GM06990 (cell line): ENCODE measurements around the gene FAM228A.

ENCODE experiments used
- DNase-seq: peaks from one replicate; pipeline ENCODE4 v3.0.0-alpha.2; 2011; ENCODE audit not compliant: insufficient read length; ENCODE audit errors: extremely low read depth
- H3K27me3 ChIP-seq: replicated peaks from 2 replicates; pipeline ENCODE4 v1.6.0; 2011; ENCODE audit warnings: low read length; ENCODE audit not compliant: control insufficient read depth, insufficient read depth
- H3K36me3 ChIP-seq: 2 replicates; pipeline ENCODE4 v1.5.1; 2011; ENCODE audit warnings: low read length; ENCODE audit not compliant: control insufficient read depth, insufficient read depth
- H3K4me3 ChIP-seq: replicated peaks from 2 replicates; pipeline ENCODE4 v1.5.1; 2011; ENCODE audit warnings: low read depth, mild to moderate bottlenecking, control low read depth, low read length
- TF ChIP-seq, protein P1 (sequence below): IDR thresholded peaks from 2 replicates; pipeline ENCODE4 v1.5.1; 2011; ENCODE audit warnings: low read length, control low read depth, mild to moderate bottlenecking, inconsistent platforms; ENCODE audit not compliant: insufficient read depth, poor library complexity, severe bottlenecking

Gene FAM228A

DNA sequence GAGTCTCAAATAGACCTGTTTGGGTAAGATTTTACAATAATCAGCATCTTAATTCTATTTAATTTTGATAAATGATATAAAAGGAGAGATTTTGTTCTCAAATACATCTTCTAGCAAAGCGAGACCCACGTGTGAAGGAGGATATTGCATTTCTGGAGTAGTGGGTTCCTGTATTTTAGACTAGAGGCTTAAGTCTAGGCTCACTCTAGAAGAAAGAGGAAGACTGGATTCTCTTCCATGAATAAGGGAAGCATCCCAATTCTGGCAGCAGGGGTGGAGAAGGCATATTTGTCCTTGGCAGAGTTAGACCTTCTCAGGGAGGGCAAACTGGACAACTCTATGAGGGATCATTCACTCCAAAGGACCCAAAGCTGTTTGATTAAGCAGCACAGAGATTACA, 11.3 kb upstream of the FAM228A start:
- DNase-seq, result no peak
- H3K27me3 ChIP-seq, result no peaks in the 10 kb centered on the region
- H3K36me3 ChIP-seq, result no peaks in the 10 kb centered on the region
- TF ChIP-seq, protein P1, sequence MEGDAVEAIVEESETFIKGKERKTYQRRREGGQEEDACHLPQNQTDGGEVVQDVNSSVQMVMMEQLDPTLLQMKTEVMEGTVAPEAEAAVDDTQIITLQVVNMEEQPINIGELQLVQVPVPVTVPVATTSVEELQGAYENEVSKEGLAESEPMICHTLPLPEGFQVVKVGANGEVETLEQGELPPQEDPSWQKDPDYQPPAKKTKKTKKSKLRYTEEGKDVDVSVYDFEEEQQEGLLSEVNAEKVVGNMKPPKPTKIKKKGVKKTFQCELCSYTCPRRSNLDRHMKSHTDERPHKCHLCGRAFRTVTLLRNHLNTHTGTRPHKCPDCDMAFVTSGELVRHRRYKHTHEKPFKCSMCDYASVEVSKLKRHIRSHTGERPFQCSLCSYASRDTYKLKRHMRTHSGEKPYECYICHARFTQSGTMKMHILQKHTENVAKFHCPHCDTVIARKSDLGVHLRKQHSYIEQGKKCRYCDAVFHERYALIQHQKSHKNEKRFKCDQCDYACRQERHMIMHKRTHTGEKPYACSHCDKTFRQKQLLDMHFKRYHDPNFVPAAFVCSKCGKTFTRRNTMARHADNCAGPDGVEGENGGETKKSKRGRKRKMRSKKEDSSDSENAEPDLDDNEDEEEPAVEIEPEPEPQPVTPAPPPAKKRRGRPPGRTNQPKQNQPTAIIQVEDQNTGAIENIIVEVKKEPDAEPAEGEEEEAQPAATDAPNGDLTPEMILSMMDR, result no peak
- no peak overlapping the region for H3K4me3 ChIP-seq

DNA sequence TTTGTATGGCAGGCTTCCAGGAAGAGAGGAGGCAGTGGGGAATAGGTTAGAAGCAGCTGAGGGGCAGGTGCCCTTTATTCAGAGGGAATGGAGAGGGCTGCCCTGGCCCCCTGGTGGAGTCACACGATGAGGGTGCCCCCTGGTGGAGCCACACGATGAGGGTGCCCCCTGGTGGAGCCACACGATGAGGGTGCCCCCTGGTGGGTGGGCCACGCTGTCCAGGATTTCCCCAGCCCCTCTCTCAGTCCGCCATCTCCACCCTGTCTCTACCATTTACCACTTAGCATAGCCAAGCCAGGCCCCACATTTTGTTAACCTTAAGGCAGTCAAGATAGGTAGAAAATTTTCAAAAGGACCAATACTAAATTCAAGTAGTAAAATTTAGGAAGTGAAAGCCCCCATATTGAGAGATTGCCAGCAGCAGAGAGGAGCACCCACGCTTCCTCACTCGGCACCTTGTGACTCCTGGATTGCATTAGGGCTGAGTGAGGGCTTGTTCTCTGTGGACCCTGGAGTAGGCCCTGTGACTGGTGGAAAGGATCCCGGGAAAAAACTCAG, 10.4 kb upstream of the FAM228A start:
- H3K27me3 ChIP-seq, result no peaks in the 10 kb centered on the region
- TF ChIP-seq, protein P1, result peak; percentile 98
- no peaks in the 10 kb centered on the region for H3K36me3 ChIP-seq
- DNase-seq, result peak; percentile 63
- no peak overlapping the region; the same call in 1 of the 2 replicates for H3K4me3 ChIP-seq

DNA sequence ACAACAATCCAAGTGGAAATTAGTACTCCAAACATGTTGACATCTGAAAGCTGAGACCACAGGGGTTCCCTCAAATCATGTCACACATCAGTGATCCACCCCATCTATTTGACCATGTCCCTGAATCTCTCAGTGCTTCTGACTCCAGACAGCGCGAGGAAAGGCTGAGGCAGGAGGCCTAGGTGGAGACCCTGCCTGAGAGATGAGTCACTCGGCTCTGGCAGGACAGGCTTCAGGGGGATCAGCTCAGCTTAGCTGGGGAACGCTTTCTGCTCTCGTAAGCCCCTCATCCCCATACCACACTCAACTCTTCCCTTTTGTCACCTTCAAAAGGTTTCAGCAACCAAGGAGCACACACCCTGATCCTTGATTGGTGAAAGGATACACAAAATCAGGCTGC, 5.8 kb upstream of the FAM228A start:
- Histone ChIP-seq H3K4me3 (no peak overlapping the region), H3K36me3 (no peaks in the 10 kb centered on the region), H3K27me3 (no peaks in the 10 kb centered on the region)
- TF ChIP-seq, protein P1, result no peak
- DNase-seq, result no peak

DNA sequence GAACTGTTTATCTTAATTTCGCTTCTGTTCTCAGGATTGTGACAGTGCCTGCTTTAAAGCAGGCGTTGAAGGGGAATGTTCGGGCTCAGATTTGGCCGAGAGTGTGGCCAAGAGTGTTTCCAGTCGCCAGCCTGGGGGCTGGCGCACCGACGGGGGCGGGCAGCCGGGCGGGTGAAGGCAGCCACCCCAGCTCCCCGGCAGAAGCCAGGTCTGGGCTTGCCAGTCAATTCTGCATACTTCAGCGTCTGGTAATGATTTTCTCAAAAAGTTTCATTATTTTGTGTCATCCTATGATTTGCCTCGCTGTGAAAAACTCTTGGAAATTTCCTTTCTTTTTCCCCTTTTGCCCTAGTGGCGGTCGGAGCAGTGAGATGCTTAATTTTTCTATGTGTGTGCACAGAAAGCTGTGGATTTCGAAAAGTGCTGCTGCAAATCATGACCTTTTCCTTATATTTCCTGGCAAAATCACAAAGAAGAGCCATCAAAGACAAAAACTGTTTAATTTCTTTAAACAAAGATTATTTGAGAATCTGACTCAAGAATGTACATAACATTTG, 856 bp downstream of the FAM228A start:
- no peak for DNase-seq
- H3K4me3 ChIP-seq, result no peak overlapping the region

DNA sequence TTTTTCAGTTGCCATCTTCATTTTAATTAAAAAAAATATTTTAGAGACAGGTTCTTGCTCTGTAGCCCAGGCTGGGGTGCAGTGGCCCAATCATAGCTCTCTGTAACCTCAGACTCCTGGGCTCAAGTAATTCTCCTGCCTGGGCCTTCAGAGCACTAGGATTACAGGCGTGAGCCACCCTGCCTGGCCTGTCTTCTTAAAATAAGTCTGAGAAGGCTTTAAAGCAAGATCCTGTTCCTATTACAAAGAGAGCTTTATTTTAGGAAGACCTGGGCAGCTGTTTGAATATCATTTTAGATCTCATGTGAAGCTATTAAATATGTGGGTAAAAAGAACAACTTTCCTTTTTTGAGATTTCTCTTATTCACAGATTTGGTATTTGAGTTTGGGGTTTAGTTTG, 1.5 kb downstream of the FAM228A start:
- no peaks in the 10 kb centered on the region for H3K27me3 ChIP-seq
- TF ChIP-seq, protein P1, result no peak
- no peak overlapping the region for H3K4me3 ChIP-seq
- no peak for DNase-seq
- H3K36me3 ChIP-seq, result no peaks in the 10 kb centered on the region

More for the DNA sequence above, 856 bp downstream of the FAM228A start:
- H3K36me3 ChIP-seq, result no peaks in the 10 kb centered on the region
- no peaks in the 10 kb centered on the region for H3K27me3 ChIP-seq
- TF ChIP-seq, protein P1, result no peak

DNA sequence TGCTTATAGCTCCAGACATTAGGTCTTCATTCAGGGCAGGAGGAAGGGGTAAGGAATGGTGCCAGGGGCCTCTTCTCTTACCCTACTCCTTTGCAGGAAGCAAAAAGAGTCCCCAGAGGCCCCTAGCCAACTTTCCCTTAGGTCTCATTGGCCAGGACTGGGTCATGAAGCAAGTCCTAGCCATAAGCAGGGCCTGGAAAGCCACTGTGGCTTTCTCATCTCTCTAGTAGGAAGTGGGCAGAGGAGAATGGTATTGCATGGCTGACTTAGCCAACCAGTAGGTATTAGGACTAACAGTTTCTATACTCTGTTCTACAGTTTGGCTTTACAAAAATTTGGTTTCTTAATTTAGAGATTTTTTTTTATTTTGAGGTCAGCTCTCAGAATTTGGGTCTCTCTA, 4.8 kb downstream of the FAM228A start:
- Histone ChIP-seq H3K4me3 (no peak overlapping the region), H3K27me3 (no peaks in the 10 kb centered on the region), H3K36me3 (no peaks in the 10 kb centered on the region)
- DNase-seq, result no peak
- TF ChIP-seq, protein P1, result no peak
